Ascending aorta (tissue), 2 donors: ENCODE results near the gene HHAT. TPM values are rescaled to one million over a fixed set of nuclear protein-coding genes. Genes with fewer than 3 reads are reported as not detected.

Experiments
- DNase-seq, 2 donors: peaks; one replicate each; pipeline ENCODE4 v3.0.0-alpha.2; 2019; ENCODE audit warnings: low spot score in 2 of 2
- H3K27ac ChIP-seq, 2 donors: fragments of 200-600 bp; sonication (generic); one replicate each; pipeline ENCODE4 v1.5.1; 2016 to 2017; ENCODE audit warnings: mild to moderate bottlenecking in 1 of 2
- H3K27me3 ChIP-seq: fragments of 200-600 bp; sonication (generic); one replicate; pipeline ENCODE4 v1.5.1; 2017
- H3K36me3 ChIP-seq, 2 donors: fragments of 200-600 bp; sonication (generic); one replicate each; pipeline ENCODE4 v1.5.1; 2016
- H3K4me1 ChIP-seq, 2 donors: fragments of 200-600 bp; sonication (generic); one replicate each; pipeline ENCODE4 v1.5.1; 2016 to 2017; ENCODE audit warnings: mild to moderate bottlenecking in 1 of 2
- H3K4me3 ChIP-seq, 2 donors: fragments of 200-600 bp; sonication (generic); one replicate each; pipeline ENCODE4 v1.5.1; 2016 to 2017; ENCODE audit warnings: mild to moderate bottlenecking in 1 of 2
- H3K9me3 ChIP-seq, 2 donors: fragments of 200-600 bp; sonication (generic); one replicate each; pipeline ENCODE4 v1.5.1; 2016
- intact Hi-C: fragments of 100-400 bp; cut with DNase I; formaldehyde crosslinking; loops from one replicate; pipeline ENCODE4 v1.15.1; 2023
- total RNA-seq: library from RNA; depleted of rRNA; stranded (reverse); fragments of >200 nt; gene quantifications from one replicate; pipeline ENCODE4 v1.1.0, GENCODE V29; 2016
- TF ChIP-seq, protein P1 (sequence below), 3 experiments: fragments of 200-600 bp in 2 of 3; fragments of 450-650 bp in 1 of 3; sonication (generic) in 2 of 3; IDR thresholded peaks; one replicate each; pipeline ENCODE4 v1.5.1; 2016 to 2019; ENCODE audit warnings: antibody characterized with exemption in 3 of 3, mild to moderate bottlenecking in 1 of 3, moderate library complexity in 1 of 3

HHAT gene
- total RNA-seq, 1 donor from 2014 or later = 1.2 TPM

DNA sequence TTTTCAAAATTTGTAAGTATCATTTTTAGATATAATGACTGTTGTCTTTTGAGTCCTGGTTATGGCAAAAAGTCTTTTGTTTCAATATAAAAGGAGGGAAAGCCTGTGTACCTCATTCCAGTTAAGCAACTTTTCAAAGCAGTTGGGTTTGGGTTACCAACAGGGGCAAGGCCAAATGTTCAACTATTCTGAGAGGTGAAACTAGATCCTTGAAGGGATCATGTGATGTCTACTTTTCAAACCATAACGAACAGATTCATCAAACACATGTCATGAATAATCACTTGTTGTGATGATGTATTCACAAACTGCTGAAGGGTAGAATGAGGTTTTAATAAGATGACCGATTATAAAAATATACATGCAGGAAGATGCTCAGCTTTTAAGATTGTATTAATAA lies 171.3 kb downstream of the HHAT start:
- Histone ChIP-seq H3K36me3 (no peaks in the 10 kb centered on the region), H3K9me3 (no peaks in the 10 kb centered on the region), H3K4me1 (no peaks in the 10 kb centered on the region), H3K27ac (no peak overlapping the region), H3K4me3 (no peak overlapping the region), H3K27me3 (no peaks in the 10 kb centered on the region)
- TF ChIP-seq, protein P1, sequence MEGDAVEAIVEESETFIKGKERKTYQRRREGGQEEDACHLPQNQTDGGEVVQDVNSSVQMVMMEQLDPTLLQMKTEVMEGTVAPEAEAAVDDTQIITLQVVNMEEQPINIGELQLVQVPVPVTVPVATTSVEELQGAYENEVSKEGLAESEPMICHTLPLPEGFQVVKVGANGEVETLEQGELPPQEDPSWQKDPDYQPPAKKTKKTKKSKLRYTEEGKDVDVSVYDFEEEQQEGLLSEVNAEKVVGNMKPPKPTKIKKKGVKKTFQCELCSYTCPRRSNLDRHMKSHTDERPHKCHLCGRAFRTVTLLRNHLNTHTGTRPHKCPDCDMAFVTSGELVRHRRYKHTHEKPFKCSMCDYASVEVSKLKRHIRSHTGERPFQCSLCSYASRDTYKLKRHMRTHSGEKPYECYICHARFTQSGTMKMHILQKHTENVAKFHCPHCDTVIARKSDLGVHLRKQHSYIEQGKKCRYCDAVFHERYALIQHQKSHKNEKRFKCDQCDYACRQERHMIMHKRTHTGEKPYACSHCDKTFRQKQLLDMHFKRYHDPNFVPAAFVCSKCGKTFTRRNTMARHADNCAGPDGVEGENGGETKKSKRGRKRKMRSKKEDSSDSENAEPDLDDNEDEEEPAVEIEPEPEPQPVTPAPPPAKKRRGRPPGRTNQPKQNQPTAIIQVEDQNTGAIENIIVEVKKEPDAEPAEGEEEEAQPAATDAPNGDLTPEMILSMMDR (IDR thresholded peaks at IDR 0.05) = no peak
- intact Hi-C loops = no loop called here
- DNase-seq = no peak

DNA sequence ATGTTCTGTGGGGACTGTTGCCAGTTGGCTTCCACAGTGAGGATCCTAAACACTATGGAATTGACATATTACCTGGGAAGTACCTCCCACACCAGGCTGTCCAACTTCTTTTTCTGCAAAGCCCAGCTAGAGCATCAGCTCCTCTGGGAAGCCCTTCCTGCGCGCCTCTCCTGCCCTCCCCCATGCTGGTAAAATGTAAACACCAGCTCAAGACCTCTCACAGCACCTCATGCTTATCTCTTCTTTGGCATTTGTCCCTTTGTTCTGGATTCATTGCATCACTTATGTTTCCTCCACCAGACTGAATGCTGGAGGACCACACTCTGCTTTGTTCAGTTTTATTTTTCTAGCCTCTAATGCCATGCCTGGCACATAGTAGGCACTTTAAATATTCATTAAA lies 172.1 kb downstream of the HHAT start:
- H3K27ac ChIP-seq = no peak overlapping the region
- intact Hi-C loops = no loop called here
- no peak overlapping the region for H3K4me3 ChIP-seq
- DNase-seq = no peak
- no peaks in the 10 kb centered on the region for H3K4me1 ChIP-seq
- H3K27me3 ChIP-seq = no peaks in the 10 kb centered on the region
- H3K9me3 ChIP-seq = no peaks in the 10 kb centered on the region
- H3K36me3 ChIP-seq = no peaks in the 10 kb centered on the region
- TF ChIP-seq, protein P1 (IDR thresholded peaks at IDR 0.05) = no peak

DNA sequence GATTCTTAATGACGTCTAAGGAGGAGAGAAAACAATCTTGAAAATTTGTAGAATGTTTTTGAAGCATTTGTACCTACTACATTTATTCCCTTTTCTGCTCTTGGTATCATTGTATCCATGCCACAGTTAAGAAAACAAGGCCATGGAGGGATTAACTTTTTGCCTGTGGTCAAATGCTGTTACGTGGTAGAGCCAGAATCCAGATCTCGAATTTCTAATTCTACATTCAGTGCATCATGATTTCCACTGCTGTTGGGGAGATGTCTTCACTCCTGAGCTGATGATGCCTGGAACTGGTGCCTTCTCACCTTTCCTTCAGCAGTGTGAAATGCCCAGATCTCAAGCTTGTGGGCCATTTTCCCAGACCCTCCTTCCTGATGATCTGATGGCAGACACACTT lies 175.6 kb downstream of the HHAT start:
- intact Hi-C loops = no loop called here
- H3K4me1 ChIP-seq = no peaks in the 10 kb centered on the region
- no peak for DNase-seq
- no peak overlapping the region for H3K27ac ChIP-seq
- TF ChIP-seq, protein P1 (IDR thresholded peaks at IDR 0.05) = no peak
- H3K9me3 ChIP-seq = no peaks in the 10 kb centered on the region
- H3K36me3 ChIP-seq = no peaks in the 10 kb centered on the region
- H3K4me3 ChIP-seq = no peak overlapping the region
- H3K27me3 ChIP-seq = no peaks in the 10 kb centered on the region

DNA sequence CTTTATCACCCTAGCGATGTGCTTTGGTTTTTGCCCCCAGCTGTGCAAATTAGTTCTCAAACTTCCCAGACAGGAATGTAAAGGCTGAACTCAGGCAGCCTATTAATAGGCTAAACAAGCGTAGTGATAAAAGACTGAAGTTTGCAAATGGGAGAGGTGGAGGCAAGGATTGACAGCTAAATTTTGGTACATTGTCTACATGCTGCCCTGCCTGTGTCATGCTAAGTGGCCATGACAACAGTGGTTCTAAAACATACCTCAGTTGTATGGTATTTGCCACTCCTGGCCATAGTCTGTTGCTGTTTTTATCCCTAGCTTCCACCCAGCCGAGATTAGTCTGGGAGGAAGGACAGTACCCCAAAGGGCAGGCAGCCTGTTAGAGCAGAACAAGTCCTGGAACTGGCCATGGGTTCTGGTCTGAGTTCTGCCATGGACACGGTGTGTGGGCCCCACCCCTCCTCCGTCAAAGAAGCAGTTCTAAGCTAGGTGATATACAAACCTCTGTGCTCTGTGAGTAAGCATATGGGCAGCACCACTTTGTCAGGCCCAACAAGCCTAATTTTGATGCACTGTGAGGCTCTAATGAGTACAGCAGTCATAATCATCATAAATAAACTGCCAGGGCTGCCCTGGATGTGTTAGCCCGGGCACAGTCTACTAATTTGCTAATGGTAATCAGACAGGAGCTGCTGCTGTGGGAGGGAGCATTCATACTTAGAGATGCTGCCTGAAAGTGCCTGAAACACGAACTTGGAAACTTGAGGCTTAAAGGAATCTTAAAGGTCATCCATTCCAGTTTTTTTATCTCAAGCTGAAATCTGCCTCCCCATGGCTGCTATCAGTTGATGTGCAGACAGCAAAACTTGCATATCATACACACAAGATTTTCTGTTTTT lies 177.1 kb downstream of the HHAT start:
- Histone ChIP-seq H3K9me3 (no peaks in the 10 kb centered on the region), H3K27me3 (no peaks in the 10 kb centered on the region), H3K4me1 (no peaks in the 10 kb centered on the region), H3K4me3 (no peak overlapping the region), H3K27ac (no peak overlapping the region), H3K36me3 (no peaks in the 10 kb centered on the region)
- intact Hi-C loops = no loop called here
- TF ChIP-seq, protein P1 (IDR thresholded peaks at IDR 0.05) = no peak
- DNase-seq = no peak

DNA sequence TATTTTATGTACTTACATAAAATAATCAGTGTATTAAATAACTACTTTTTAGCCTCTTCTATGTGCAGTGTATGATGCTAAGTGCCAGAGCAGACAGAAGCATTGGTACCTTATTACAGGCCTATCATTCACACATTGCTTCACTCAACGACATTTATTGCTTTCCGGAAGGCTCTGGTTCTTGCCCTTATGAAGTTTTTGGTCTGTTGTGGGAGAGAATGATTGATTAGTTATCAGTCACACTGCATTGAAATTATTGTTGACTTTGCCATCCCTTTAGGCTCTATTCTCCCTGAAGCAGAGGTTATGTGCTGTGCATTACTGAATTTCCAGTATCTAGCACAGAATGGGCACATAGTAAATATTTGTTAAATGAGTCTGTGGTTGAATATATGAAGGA lies 178.0 kb downstream of the HHAT start:
- no peaks in the 10 kb centered on the region for H3K36me3 ChIP-seq
- intact Hi-C loops = no loop called here
- no peaks in the 10 kb centered on the region for H3K9me3 ChIP-seq
- no peak overlapping the region for H3K27ac ChIP-seq
- no peak for DNase-seq
- no peak overlapping the region for H3K4me3 ChIP-seq
- no peaks in the 10 kb centered on the region for H3K27me3 ChIP-seq
- TF ChIP-seq, protein P1 (IDR thresholded peaks at IDR 0.05) = no peak
- H3K4me1 ChIP-seq = no peaks in the 10 kb centered on the region
